Fibroblast of pulmonary artery (primary cell): ENCODE measurements around the gene PIK3AP1.

ENCODE experiments used
- DNase-seq: peaks from one replicate; pipeline ENCODE4 v3.0.0-alpha.2; 2010; ENCODE audit warnings: low read depth
- H3K4me3 ChIP-seq: replicated peaks from 2 replicates; pipeline ENCODE4 v1.5.1; 2011; ENCODE audit warnings: low read depth, mild to moderate bottlenecking, control low read depth, low read length, moderate library complexity
- TF ChIP-seq, protein P1 (sequence below): IDR thresholded peaks from 2 replicates; pipeline ENCODE4 v1.5.1; 2011; ENCODE audit warnings: mild to moderate bottlenecking, control low read depth, low read length, inconsistent platforms; ENCODE audit errors: missing control alignments

Gene PIK3AP1

DNA sequence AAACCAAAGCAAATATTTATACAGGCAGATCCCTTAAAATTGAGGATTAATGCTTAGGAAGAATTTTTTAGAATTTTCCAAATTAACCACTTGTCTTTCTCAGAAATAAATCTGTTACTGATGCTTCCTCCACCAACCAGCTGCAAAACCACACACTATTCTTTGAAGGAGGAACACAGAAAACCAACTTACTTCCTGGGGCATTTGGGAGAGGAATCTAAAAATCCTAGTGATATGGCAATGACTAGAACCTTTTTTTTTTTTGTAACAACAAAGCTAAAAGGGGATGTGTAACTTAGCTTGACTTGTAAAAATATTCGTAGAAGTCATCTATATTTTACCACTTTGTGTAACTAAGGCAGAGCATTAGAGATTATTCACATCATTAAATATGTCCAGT lies 128.4 kb downstream of the PIK3AP1 start:
- TF ChIP-seq, protein P1, sequence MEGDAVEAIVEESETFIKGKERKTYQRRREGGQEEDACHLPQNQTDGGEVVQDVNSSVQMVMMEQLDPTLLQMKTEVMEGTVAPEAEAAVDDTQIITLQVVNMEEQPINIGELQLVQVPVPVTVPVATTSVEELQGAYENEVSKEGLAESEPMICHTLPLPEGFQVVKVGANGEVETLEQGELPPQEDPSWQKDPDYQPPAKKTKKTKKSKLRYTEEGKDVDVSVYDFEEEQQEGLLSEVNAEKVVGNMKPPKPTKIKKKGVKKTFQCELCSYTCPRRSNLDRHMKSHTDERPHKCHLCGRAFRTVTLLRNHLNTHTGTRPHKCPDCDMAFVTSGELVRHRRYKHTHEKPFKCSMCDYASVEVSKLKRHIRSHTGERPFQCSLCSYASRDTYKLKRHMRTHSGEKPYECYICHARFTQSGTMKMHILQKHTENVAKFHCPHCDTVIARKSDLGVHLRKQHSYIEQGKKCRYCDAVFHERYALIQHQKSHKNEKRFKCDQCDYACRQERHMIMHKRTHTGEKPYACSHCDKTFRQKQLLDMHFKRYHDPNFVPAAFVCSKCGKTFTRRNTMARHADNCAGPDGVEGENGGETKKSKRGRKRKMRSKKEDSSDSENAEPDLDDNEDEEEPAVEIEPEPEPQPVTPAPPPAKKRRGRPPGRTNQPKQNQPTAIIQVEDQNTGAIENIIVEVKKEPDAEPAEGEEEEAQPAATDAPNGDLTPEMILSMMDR, result no peak
- H3K4me3 ChIP-seq, result no peak overlapping the region
- no peak for DNase-seq

DNA sequence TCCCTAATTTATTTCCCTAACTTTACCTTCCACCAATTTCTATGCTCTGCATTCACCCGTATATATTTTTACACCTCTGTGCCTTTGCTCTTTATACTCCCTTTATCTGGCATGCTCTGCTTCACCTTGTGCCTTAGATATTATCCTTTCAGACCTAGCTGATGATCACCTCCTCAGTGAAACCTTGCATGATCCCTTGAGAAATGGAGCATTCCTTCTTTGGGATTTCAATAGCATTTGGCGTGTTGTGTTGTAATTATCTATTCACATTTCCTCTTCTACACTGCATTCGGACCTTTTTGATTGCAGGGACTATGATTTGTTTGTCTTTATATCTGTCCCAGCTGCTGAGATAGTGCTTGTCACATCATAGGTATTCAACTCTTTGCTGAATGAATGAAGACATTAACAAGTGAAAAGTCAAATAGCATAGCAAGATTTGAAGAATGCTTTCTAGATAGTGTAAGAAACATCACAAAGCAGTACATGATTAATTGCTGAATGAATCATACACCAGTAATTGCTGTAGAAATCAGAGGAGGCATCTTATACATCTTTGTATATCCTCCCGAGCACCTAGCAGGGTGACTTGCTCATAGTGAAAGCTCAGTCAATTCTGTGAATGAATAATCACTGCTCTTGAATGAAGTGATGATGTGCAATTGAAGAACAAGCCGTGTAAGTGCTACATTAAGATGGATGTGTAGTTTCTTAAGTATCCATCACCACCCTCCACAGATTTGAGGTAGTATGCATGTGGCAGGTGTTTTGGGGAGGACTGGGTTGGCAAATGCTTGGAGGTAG lies 131.5 kb downstream of the PIK3AP1 start:
- DNase-seq, result no peak
- H3K4me3 ChIP-seq, result no peak overlapping the region
- TF ChIP-seq, protein P1, result no peak

DNA sequence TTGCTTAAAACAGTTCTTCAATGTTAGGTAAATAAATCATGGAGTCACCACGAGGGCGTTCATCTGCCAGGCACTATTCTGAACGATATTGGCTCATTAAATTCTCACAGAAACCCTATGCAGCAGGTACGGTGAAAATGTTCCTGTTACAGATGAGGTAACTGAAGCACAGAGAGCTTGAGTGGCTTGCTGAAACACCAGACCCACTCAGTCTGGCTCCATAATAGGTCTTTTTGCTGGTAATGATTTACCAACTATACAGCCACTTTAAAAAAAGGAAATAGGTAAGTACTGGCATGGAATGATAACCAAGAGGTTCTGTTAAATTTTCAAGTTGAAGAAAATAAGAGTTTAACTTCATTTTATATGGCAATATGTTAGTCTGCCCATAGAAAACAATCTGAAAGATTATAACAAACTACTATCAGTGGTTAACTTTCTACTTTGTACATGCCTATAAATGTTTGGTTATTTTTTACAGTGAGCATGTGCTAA lies 132.2 kb downstream of the PIK3AP1 start:
- TF ChIP-seq, protein P1, result no peak
- H3K4me3 ChIP-seq, result no peak overlapping the region
- DNase-seq, result no peak

DNA sequence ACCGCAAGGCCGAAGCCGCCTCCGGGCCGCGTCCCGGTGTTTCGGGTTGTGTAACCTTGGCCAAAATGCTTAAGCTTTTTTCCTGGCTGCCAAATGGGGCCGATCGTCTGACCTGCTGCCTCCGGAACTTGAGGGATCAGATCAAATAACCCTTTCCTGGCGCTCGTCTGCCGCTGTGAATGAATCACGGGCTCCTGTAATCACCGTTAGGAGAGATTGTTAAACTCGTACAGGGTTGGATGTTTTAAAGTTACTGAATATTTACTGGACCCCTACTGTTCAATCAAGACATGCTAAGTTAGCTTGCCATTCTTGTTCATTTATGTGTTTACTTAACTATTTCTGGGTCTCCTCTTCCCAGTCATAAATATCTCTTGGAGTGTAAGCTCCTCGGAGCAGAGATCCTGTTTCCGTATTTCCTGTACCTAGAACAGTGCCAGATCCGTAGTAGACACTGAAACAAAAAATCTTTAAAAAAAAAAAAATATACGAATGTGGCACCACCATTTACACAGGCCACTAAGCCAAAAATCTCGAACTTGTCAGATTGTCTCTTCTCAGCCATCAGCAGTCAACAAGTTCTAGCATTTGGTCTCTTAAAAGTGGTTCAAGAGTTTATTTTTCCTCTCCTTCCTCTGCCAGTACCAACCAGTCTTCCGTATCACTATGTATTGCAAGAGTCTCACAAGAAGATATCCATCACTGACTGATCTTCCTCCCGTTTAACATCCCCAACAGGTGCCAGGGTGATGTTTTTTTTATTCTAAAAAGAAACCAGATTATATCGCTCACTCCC lies 132.9 kb downstream of the PIK3AP1 start:
- peak; percentile 80 for DNase-seq
- TF ChIP-seq, protein P1, result no peak
- H3K4me3 ChIP-seq, result peak overlapping the region; percentile 65

DNA sequence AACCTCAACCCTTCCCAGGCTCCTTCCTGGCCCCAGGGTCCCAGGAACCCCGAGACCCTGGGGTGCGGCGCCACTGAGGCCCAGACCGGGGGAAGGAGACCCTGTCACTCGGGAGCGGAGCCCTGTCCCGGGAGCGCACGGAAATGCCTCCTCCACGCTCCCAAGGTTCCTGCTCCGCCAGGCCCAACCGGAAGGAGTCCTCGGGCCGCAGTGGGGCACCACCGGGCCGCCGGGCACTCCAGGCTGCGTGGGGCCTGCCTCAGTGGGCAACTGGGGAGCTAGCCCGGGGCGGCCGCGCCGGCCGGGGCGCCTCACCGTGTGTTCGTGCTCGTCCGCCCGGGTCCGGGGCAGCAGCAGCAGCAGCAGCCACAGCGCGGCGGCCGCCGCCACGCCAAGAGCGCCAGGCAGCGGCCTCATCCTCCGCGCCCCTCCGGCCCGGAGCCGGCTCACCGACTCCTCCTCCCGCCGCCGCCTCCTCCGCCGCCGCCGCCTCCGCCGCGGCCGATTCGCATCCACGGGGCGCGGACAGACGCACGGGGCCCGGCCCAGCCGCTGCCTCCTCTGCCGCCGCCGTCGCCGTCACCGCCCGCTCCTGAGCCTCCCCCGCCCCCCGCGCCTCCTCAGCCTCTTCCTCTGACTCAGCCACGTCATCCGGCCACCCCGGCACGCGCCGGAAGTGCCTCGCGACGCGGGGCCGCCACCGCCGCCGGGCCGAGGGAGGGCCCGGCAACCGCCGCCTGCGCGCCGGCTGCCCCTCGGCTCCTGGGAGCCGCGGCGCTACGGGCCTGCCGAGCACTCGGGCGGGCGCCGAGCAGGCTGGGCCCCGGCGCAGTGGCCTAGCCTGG lies 133.7 kb downstream of the PIK3AP1 start, which contains the start of gene TM9SF3:
TM9SF3 (minus strand) TSS at position 594 of the 845 bp plus-strand sequence; CDS start at position 417, 177 bp downstream.
- peak within 1 kb of the TSS; percentile 87 for H3K4me3 ChIP-seq
- TF ChIP-seq, protein P1, result no peak

DNA sequence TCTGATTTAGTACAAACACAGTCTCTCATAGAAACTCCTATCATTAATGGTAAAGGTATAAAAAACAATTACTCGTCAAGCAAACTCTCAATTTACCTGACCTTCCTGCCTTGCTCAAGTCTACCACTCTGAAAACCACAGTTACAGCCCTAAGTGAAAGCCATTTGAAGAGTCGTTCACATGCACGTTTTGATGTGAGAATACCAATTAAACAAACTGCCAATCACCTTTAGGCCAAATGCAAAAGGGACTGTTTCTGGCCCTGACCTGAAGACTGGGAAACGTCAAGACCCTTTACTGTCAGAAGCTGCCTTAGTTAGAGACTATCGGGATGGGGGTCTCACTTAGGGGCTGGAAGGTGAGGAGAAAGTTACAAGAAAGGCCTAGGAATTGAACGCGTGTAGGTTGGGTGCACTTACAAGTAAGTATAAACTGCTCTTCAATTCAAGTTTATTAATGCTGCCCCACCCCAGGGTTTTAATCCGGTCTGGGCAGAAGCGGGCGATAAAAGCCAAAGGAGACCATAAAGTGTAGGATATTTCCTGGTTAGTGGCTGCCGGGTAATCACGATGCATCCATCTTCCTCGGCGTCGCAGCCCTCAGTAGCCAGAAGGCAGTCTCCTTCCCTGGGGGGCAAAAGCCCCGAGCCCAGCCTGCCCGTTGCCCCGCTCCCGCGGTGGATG lies 134.4 kb downstream of the PIK3AP1 start:
- TF ChIP-seq, protein P1, result no peak
- peak overlapping the region; percentile 87 for H3K4me3 ChIP-seq
- peak; percentile 8 for DNase-seq

More for the DNA sequence above, 133.7 kb downstream of the PIK3AP1 start, which contains the start of gene TM9SF3:
- DNase-seq, result peak; percentile 85
